H9 (cell line): Measurements from ENCODE around the gene MVB12A. TPM values are rescaled to one million over a fixed set of nuclear protein-coding genes. Genes with fewer than 3 reads are reported as not detected.

Experiments
- DNase-seq: peaks from one replicate; pipeline ENCODE4 v3.0.0-alpha.2; 2017
- H2AFZ ChIP-seq: one replicate; pipeline ENCODE4 v1.6.1; 2013; ENCODE audit warnings: mild to moderate bottlenecking, low read length, control low read depth, moderate library complexity
- H2AK5ac ChIP-seq: 2 replicates; pipeline ENCODE4 v1.6.1; 2013; ENCODE audit warnings: low read length, control low read depth, mixed read lengths; ENCODE audit not compliant: insufficient read length
- H2BK120ac ChIP-seq: one replicate; pipeline ENCODE4 v1.6.1; 2013; ENCODE audit warnings: low read depth, mild to moderate bottlenecking, low read length, control low read depth, inconsistent platforms; ENCODE audit not compliant: poor library complexity, severe bottlenecking
- H2BK12ac ChIP-seq: 2 replicates; pipeline ENCODE4 v1.6.1; 2013; ENCODE audit warnings: low read length, control low read depth, mixed read lengths, low read depth; ENCODE audit not compliant: insufficient read length
- H2BK15ac ChIP-seq: 2 replicates; pipeline ENCODE4 v1.6.1; 2013; ENCODE audit warnings: low read depth, low read length, control low read depth
- H2BK20ac ChIP-seq: one replicate; pipeline ENCODE4 v1.6.1; 2013; ENCODE audit warnings: low read depth, mild to moderate bottlenecking, low read length, control low read depth, inconsistent platforms; ENCODE audit not compliant: poor library complexity, severe bottlenecking
- H2BK5ac ChIP-seq: 2 replicates; pipeline ENCODE4 v1.6.1; 2013; ENCODE audit warnings: low read length, control low read depth, mixed read lengths; ENCODE audit not compliant: insufficient read length
- H3K14ac ChIP-seq: 2 replicates; pipeline ENCODE4 v1.6.1; 2013; ENCODE audit warnings: low read length, control low read depth; ENCODE audit not compliant: insufficient read depth
- H3K18ac ChIP-seq: 2 replicates; pipeline ENCODE4 v1.6.1; 2013; ENCODE audit warnings: low read depth, mild to moderate bottlenecking, mixed read lengths, low read length, control low read depth; ENCODE audit not compliant: insufficient read length
- H3K23ac ChIP-seq: 2 replicates; pipeline ENCODE4 v1.6.1; 2013; ENCODE audit warnings: low read length, control low read depth, mixed read lengths, low read depth; ENCODE audit not compliant: insufficient read length
- H3K23me2 ChIP-seq: 2 replicates; pipeline ENCODE4 v1.6.1; 2013; ENCODE audit warnings: low read depth, mild to moderate bottlenecking, mixed read lengths, low read length, control low read depth; ENCODE audit not compliant: insufficient read length, poor library complexity, severe bottlenecking
- H3K27ac ChIP-seq: 2 replicates; pipeline ENCODE4 v1.5.1; 2013; ENCODE audit warnings: low read length, control low read depth, mixed read lengths, low read depth; ENCODE audit not compliant: insufficient read length
- H3K27me3 ChIP-seq: 2 replicates; pipeline ENCODE4 v1.6.1; 2013; ENCODE audit warnings: low read length, control low read depth, inconsistent platforms; ENCODE audit not compliant: insufficient read depth
- H3K4ac ChIP-seq: 2 replicates; pipeline ENCODE4 v1.6.1; 2013; ENCODE audit warnings: low read depth, mild to moderate bottlenecking, control low read depth, inconsistent platforms, low read length, moderate library complexity
- H3K4me1 ChIP-seq: 2 replicates; pipeline ENCODE4 v1.6.1; 2013; ENCODE audit warnings: low read length, control low read depth, inconsistent platforms; ENCODE audit not compliant: insufficient read depth
- H3K4me2 ChIP-seq: 2 replicates; pipeline ENCODE4 v1.6.1; 2013; ENCODE audit warnings: low read length, control low read depth, mixed read lengths; ENCODE audit not compliant: insufficient read length, insufficient read depth
- H3K56ac ChIP-seq: 2 replicates; pipeline ENCODE4 v1.6.1; 2013; ENCODE audit warnings: low read depth, mild to moderate bottlenecking, mixed read lengths, low read length, control low read depth; ENCODE audit not compliant: insufficient read length
- H3K79me1 ChIP-seq: 2 replicates; pipeline ENCODE4 v1.6.1; 2013; ENCODE audit warnings: low read depth, mild to moderate bottlenecking, moderate library complexity, low read length, control low read depth, inconsistent platforms; ENCODE audit not compliant: insufficient read depth, poor library complexity, severe bottlenecking
- H3K79me2 ChIP-seq: 2 replicates; pipeline ENCODE4 v1.6.1; 2013; ENCODE audit warnings: low read length, control low read depth, inconsistent platforms; ENCODE audit not compliant: insufficient read depth
- H3K9ac ChIP-seq: 2 replicates; pipeline ENCODE4 v1.6.1; 2013; ENCODE audit warnings: low read length, control low read depth, mixed read lengths; ENCODE audit not compliant: insufficient read length; ENCODE audit errors: extremely low read depth
- H3K9me3 ChIP-seq: one replicate; pipeline ENCODE4 v1.6.1; 2013; ENCODE audit warnings: low read depth, low read length, inconsistent platforms; ENCODE audit not compliant: control insufficient read depth
- H3T11ph ChIP-seq: one replicate; pipeline ENCODE4 v1.6.1; 2013; ENCODE audit warnings: mild to moderate bottlenecking, low read length, control low read depth, inconsistent platforms
- H4K20me1 ChIP-seq: one replicate; pipeline ENCODE4 v1.6.1; 2013; ENCODE audit not compliant: control insufficient read depth, insufficient read length, insufficient read depth
- H4K5ac ChIP-seq: 2 replicates; pipeline ENCODE4 v1.6.1; 2013; ENCODE audit warnings: low read depth, mild to moderate bottlenecking, mixed read lengths, low read length, control low read depth; ENCODE audit not compliant: insufficient read length
- H4K8ac ChIP-seq: replicated peaks from 2 replicates; pipeline ENCODE4 v1.6.1; 2013; ENCODE audit warnings: low read length, control low read depth, mixed read lengths, low read depth; ENCODE audit not compliant: insufficient read length
- H4K91ac ChIP-seq: 2 replicates; pipeline ENCODE4 v1.6.1; 2013; ENCODE audit warnings: low read depth, mild to moderate bottlenecking, moderate library complexity, mixed read lengths, low read length, control low read depth; ENCODE audit not compliant: insufficient read length
- H3K27ac Mint-ChIP-seq, 3 experiments: 2 replicates in 2 of 3; 3 replicates in 1 of 3; pipeline ENCODE4 v1.8.0; 2020 to 2021; ENCODE audit warnings: mixed read lengths in 3 of 3, mild to moderate bottlenecking in 1 of 3, moderate library complexity in 1 of 3
- H3K27me3 Mint-ChIP-seq: 2 replicates; pipeline ENCODE4 v1.8.0; 2021; ENCODE audit warnings: low read depth, mild to moderate bottlenecking, moderate library complexity, mixed read lengths
- H3K36me3 Mint-ChIP-seq, 3 experiments: 2 replicates in 2 of 3; 3 replicates in 1 of 3; pipeline ENCODE4 v1.8.0; 2020 to 2021; ENCODE audit warnings: low read depth in 3 of 3, mixed read lengths in 3 of 3; ENCODE audit not compliant: insufficient read depth in 1 of 3
- H3K4me1 Mint-ChIP-seq, 2 experiments: 2 replicates each; pipeline ENCODE4 v1.8.0; 2020; ENCODE audit warnings: mixed read lengths in 2 of 2
- H3K4me3 Mint-ChIP-seq, 2 experiments: 2 replicates in 1 of 2; 3 replicates in 1 of 2; pipeline ENCODE4 v1.8.0; 2020 to 2021; ENCODE audit warnings: mild to moderate bottlenecking in 2 of 2, mixed read lengths in 2 of 2, moderate library complexity in 1 of 2
- H3K9me3 Mint-ChIP-seq, 2 experiments: 2 replicates in 1 of 2; 3 replicates in 1 of 2; pipeline ENCODE4 v1.8.0; 2020; ENCODE audit warnings: mild to moderate bottlenecking in 2 of 2, mixed read lengths in 2 of 2, moderate library complexity in 1 of 2
- WGBS: extraction: QIAGEN DNeasy Blood & Tissue Kit; methylation state at CpG from one replicate; pipeline ENCODE4 v1.1.7; 2013; ENCODE audit warnings: missing lambda C conversion rate, low lambda C conversion rate, mixed read lengths; ENCODE audit not compliant: insufficient read length; ENCODE audit errors: extremely low coverage; 5-methylcytosine and 5-hydroxymethylcytosine counted together
- total RNA-seq: library from RNA; stranded (reverse); gene quantifications from 2 replicates; pipeline ENCODE4 v1.2.1, GENCODE V29; 2021
- TF ChIP-seq, protein P1 (sequence below): fragments of 200-600 bp; sonication (generic); conservative IDR thresholded peaks from 3 replicates; pipeline ENCODE4 v1.8.0; 2021; ENCODE audit warnings: antibody characterized with exemption, mild to moderate bottlenecking

MVB12A gene
- total RNA-seq, 1 experiment from 2014 or later, result 50.4 TPM

DNA sequence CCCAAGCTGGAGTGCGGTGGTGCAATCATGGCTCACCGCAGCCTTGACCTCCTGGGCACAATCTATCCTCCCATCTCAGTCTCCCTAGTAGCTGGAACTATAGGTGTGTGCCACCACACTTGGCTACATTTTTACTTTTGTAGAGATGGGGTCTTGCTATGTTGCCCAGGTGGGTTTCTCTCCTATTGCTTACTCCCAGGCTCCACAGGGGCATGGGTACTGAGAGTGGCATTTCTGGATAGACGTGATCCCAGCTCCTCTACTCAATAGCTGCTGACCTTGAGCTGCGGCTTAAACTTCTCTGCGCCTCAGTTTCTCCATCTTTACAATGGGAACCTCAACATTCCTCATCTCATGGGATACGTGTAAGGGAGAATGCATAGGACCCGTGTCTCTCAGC, 11.6 kb downstream of the MVB12A start:
- H4K20me1 ChIP-seq, result no peaks in the 10 kb centered on the region
- H4K5ac ChIP-seq, result no peak overlapping the region
- no CpG with 5 or more reads among the region's 7 CpGs for WGBS
- H3K56ac ChIP-seq, result no peak overlapping the region
- no peak overlapping the region for H2BK15ac ChIP-seq
- no peak overlapping the region for H3K27ac ChIP-seq
- no peak overlapping the region for H2AK5ac ChIP-seq
- no peaks in the 10 kb centered on the region for H3K27me3 ChIP-seq
- H2BK120ac ChIP-seq, result no peak overlapping the region
- H3K18ac ChIP-seq, result no peak overlapping the region
- TF ChIP-seq, protein P1, sequence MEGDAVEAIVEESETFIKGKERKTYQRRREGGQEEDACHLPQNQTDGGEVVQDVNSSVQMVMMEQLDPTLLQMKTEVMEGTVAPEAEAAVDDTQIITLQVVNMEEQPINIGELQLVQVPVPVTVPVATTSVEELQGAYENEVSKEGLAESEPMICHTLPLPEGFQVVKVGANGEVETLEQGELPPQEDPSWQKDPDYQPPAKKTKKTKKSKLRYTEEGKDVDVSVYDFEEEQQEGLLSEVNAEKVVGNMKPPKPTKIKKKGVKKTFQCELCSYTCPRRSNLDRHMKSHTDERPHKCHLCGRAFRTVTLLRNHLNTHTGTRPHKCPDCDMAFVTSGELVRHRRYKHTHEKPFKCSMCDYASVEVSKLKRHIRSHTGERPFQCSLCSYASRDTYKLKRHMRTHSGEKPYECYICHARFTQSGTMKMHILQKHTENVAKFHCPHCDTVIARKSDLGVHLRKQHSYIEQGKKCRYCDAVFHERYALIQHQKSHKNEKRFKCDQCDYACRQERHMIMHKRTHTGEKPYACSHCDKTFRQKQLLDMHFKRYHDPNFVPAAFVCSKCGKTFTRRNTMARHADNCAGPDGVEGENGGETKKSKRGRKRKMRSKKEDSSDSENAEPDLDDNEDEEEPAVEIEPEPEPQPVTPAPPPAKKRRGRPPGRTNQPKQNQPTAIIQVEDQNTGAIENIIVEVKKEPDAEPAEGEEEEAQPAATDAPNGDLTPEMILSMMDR, result no peak
- no peak overlapping the region for H3K9ac ChIP-seq
- no peak overlapping the region for H3K23ac ChIP-seq
- H4K91ac ChIP-seq, result no peak overlapping the region
- H3K79me1 ChIP-seq, result no peaks in the 10 kb centered on the region
- H3K9me3 ChIP-seq, result no peaks in the 10 kb centered on the region
- no peaks in the 10 kb centered on the region for H3K79me2 ChIP-seq
- H3K4me3 Mint-ChIP-seq, result no peak overlapping the region
- H2AFZ ChIP-seq, result no peak overlapping the region
- no peaks in the 10 kb centered on the region for H3K9me3 Mint-ChIP-seq
- no peak for DNase-seq
- no peak overlapping the region for H3T11ph ChIP-seq
- no peaks in the 10 kb centered on the region for H3K4me1 Mint-ChIP-seq
- H2BK5ac ChIP-seq, result no peak overlapping the region
- H3K36me3 Mint-ChIP-seq, result peaks cover 0 to 5% (median 0%) of the 10 kb centered on the region in 3 experiments; a peak in 1 of 7 replicates
- H3K27me3 Mint-ChIP-seq, result no peaks in the 10 kb centered on the region
- no peak overlapping the region for H3K4ac ChIP-seq
- H2BK20ac ChIP-seq, result no peak overlapping the region
- H3K4me2 ChIP-seq, result no peak overlapping the region
- H3K23me2 ChIP-seq, result no peaks in the 10 kb centered on the region
- H3K4me1 ChIP-seq, result no peaks in the 10 kb centered on the region
- H2BK12ac ChIP-seq, result no peak overlapping the region
- no peak overlapping the region for H3K14ac ChIP-seq
- H4K8ac ChIP-seq, result no peak overlapping the region
- H3K27ac Mint-ChIP-seq, result no peak overlapping the region
